Measurements from ENCODE around the gene LRAT.

- TF ChIP-seq CTCF (IDR thresholded peaks at IDR 0.05; ENCODE audit: low read depth, low read length) (no peak), EZH2phosphoT487 (IDR thresholded peaks at IDR 0.05; ENCODE audit: low read depth) (no peak)
These were observed 2.6 kb upstream of the LRAT start for GRCh38 chr4:154741131-154741665.
